Nephron progenitor cell (in vitro differentiated cells): ENCODE results near the gene ZNF506.
A peak's percentile ranks its signal among the peaks of the same experiment; 100 is the strongest.
"Not testable (repeated sequence)": the region's sequence is repeated elsewhere in the genome, so short reads cannot be mapped to it uniquely, and the experiment has no call there.

ENCODE experiments used
- DNase-seq: peaks from one replicate; pipeline ENCODE4 v3.0.0; 2021
- H3K27ac Mint-ChIP-seq: 2 replicates; pipeline ENCODE4 v1.8.0; 2021; ENCODE audit warnings: mild to moderate bottlenecking, moderate library complexity, mixed read lengths
- H3K27me3 Mint-ChIP-seq: 2 replicates; pipeline ENCODE4 v1.8.0; 2021; ENCODE audit warnings: mild to moderate bottlenecking, low read depth, mixed read lengths; ENCODE audit not compliant: poor library complexity
- H3K36me3 Mint-ChIP-seq: 2 replicates; pipeline ENCODE4 v1.8.0; 2021; ENCODE audit warnings: low read depth, mixed read lengths
- H3K4me1 Mint-ChIP-seq: 2 replicates; pipeline ENCODE4 v1.8.0; 2021; ENCODE audit warnings: mixed read lengths
- H3K4me3 Mint-ChIP-seq: 2 replicates; pipeline ENCODE4 v1.8.0; 2021; ENCODE audit warnings: mild to moderate bottlenecking, moderate library complexity, mixed read lengths
- H3K9me3 Mint-ChIP-seq: 2 replicates; pipeline ENCODE4 v1.8.0; 2021; ENCODE audit warnings: mild to moderate bottlenecking, moderate library complexity, mixed read lengths
- TF ChIP-seq, protein P1 (sequence below): fragments of 200-600 bp; sonication (generic); IDR thresholded peaks from 2 replicates; pipeline ENCODE4 v1.5.0; 2021; ENCODE audit warnings: antibody characterized with exemption

Gene ZNF506

DNA sequence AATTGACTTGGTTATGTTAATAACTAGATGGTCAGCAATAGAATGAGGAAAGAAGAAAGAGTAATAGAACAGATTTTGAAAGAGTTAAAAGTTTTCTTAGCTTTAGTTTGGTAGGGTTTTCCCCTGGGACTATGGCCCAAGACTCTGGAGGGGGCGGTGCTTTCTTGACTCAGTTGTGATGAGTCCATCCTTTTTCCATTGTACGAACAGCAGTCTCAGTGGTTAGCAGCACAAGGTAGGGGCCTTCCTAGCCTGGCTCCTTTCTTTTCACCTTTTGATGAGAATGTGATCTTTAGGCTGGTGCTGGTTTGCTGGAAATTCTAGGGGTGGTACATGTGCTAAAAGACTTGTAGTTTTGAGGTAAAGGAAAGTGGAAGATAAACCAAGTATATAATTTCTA is 38.8 kb downstream of the ZNF506 start:
- Mint-ChIP-seq H3K27ac (no peak overlapping the region), H3K9me3 (peaks cover 90% of the 10 kb centered on the region), H3K4me3 (no peak overlapping the region), H3K36me3 (peaks cover 98% of the 10 kb centered on the region), H3K4me1 (peaks cover 9% of the 10 kb centered on the region), H3K27me3 (peaks cover 6% of the 10 kb centered on the region)
- no peak for DNase-seq
- TF ChIP-seq, protein P1, sequence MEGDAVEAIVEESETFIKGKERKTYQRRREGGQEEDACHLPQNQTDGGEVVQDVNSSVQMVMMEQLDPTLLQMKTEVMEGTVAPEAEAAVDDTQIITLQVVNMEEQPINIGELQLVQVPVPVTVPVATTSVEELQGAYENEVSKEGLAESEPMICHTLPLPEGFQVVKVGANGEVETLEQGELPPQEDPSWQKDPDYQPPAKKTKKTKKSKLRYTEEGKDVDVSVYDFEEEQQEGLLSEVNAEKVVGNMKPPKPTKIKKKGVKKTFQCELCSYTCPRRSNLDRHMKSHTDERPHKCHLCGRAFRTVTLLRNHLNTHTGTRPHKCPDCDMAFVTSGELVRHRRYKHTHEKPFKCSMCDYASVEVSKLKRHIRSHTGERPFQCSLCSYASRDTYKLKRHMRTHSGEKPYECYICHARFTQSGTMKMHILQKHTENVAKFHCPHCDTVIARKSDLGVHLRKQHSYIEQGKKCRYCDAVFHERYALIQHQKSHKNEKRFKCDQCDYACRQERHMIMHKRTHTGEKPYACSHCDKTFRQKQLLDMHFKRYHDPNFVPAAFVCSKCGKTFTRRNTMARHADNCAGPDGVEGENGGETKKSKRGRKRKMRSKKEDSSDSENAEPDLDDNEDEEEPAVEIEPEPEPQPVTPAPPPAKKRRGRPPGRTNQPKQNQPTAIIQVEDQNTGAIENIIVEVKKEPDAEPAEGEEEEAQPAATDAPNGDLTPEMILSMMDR, result no peak

DNA sequence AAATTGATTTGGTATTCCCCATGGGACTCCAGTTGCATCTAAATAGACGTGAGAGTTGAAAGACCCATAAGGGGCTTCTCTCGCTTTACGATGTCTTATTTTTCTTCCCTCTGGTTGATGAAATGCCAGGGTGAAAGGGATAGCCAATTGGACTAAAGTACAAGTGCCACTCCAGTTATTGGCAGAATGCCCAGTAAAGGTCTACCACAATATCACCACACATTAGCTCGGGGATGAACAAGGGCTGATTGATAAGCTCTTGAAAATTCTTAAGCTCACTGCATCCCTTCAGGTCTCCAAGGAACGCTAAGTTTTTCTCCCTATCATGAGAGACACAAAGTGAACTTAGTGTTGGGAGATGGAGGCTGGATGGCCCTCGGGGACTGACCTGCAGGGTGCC is 39.8 kb downstream of the ZNF506 start:
- not testable (repeated sequence) for H3K27ac Mint-ChIP-seq, H3K4me3 Mint-ChIP-seq, DNase-seq, H3K27me3 Mint-ChIP-seq
- Mint-ChIP-seq H3K36me3 (peaks cover 88% of the 10 kb centered on the region), H3K9me3 (peaks cover 90% of the 10 kb centered on the region), H3K4me1 (peaks cover 19% of the 10 kb centered on the region)

DNA sequence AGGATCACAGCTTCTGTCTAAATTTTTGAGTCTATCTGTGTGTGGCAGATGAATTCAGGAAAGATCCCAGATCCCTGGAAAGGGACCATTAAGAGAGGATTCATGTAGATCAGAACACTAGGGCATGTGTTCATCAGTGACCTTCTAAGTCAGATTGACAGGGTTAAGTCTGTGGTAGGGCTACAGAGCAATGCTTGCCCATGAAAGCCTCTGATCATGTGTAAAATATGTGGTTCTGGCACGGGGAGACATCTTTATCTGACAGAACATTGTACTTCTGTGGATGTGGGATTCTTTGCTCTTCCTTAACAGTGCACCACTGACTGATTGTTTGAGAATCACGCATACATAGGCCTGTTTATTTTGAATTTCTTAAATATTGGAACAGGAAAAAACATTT is 42.9 kb downstream of the ZNF506 start:
- H3K4me3 Mint-ChIP-seq, result peak overlapping the region; percentile 74
- H3K36me3 Mint-ChIP-seq, result peaks cover 57% of the 10 kb centered on the region
- peaks cover 6% of the 10 kb centered on the region for H3K27me3 Mint-ChIP-seq
- H3K4me1 Mint-ChIP-seq, result peaks cover 31% of the 10 kb centered on the region
- no peak overlapping the region for H3K27ac Mint-ChIP-seq
- H3K9me3 Mint-ChIP-seq, result peaks cover 65% of the 10 kb centered on the region
- DNase-seq, result no peak
- TF ChIP-seq, protein P1, result no peak

DNA sequence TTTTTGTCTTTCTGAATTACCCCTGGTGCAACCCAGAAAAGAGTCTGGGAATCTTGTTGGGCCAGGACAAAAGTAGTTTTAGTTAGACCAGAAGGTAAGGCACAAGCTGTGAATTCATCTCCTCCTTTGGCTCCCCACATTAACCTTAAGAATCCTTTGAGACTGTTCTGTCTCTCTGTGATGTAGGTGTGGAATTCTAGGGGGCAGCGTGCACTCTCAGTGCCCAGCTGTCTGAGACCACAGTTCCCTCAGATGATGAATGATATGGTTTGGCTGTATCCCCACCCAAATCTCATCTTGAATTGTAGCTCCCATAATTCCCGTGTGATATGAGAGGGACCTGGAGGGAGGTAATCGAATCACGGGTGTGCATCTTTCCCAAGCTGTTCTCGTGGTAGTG is 43.9 kb downstream of the ZNF506 start:
- Mint-ChIP-seq H3K4me3 (peak overlapping the region; percentile 98), H3K27me3 (peaks cover 6% of the 10 kb centered on the region), H3K27ac (no peak overlapping the region), H3K36me3 (peaks cover 49% of the 10 kb centered on the region), H3K9me3 (peaks cover 62% of the 10 kb centered on the region), H3K4me1 (peaks cover 31% of the 10 kb centered on the region)
- no peak for DNase-seq
- TF ChIP-seq, protein P1, result no peak

DNA sequence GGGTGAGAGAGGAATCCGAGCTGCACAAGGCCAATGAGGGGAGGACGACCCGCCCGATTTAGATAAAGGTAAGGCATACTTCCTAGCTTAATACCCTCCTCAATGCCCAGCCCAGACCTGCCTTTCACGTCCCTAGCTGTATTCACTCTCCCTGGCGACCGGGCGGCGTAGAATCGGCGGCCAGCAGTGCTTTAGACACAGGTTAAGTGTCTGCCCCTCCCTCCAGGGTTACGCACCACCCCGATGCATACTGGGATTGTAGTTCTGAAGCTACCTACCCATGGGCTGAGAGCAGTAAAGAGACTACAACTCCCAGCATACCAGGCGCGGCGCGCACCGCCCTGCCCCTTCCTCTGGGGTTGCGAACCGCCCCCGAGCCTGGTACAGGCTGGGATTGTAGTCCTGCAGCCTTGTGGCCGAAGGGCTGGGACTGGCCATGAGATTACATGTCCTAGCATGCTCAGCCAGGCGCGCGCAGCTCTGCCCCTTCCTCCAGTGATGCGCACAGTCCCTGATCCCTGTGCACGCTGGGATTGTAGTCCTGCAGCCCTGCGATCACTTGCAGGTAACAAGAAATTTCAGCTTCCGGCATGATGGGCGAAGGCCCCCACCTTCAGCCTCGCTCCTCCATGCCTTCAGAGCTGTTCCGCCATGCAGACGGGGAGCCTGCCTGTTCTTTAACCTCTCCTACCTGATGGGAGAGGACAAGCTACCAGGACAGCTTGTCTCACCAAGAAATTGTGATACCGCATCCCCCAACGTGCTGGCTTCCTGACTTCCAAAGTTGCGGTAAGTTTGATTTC is 45.1 kb downstream of the ZNF506 start:
- peak; percentile 96 for DNase-seq
- Mint-ChIP-seq H3K9me3 (peaks cover 53% of the 10 kb centered on the region), H3K4me1 (peaks cover 31% of the 10 kb centered on the region), H3K36me3 (peaks cover 40% of the 10 kb centered on the region), H3K27me3 (peaks cover 6% of the 10 kb centered on the region), H3K27ac (peak overlapping the region; percentile 97), H3K4me3 (peak overlapping the region; percentile 98)
- TF ChIP-seq, protein P1, result no peak

DNA sequence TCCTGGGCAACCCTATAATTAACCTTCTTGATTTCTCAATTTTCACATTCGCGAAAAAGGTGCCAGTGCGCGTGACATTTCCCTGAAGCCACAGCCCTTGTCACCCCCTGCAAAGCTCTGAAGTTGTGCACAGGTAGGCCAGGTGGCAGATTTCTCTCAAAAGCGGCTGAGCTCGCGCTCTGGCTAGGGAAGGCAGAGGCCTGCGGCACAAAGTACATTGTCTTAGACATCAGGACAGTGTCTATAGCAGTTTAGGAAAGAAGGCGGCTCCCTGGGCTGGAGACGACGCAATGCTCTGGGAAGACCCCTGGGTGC is 45.7 kb downstream of the ZNF506 start:
- H3K9me3 Mint-ChIP-seq, result peaks cover 52% of the 10 kb centered on the region
- no peak for DNase-seq
- H3K4me1 Mint-ChIP-seq, result peaks cover 31% of the 10 kb centered on the region
- H3K4me3 Mint-ChIP-seq, result peak overlapping the region; percentile 98
- TF ChIP-seq, protein P1, result no peak
- H3K27ac Mint-ChIP-seq, result peak overlapping the region; percentile 97
- peaks cover 39% of the 10 kb centered on the region for H3K36me3 Mint-ChIP-seq
- H3K27me3 Mint-ChIP-seq, result peaks cover 6% of the 10 kb centered on the region
